Fibroblast of mammary gland (primary cell): ENCODE data around the gene PLA2G4D.

ENCODE experiments used
- DNase-seq: peaks from one replicate; pipeline ENCODE4 v3.0.0-alpha.2; 2010; ENCODE audit warnings: low read depth
- H3K4me3 ChIP-seq: 2 replicates; pipeline ENCODE4 v1.5.1; 2011; ENCODE audit warnings: low read depth, mild to moderate bottlenecking, low read length, moderate library complexity; ENCODE audit not compliant: control insufficient read depth
- CTCF ChIP-seq: conservative IDR thresholded peaks from 2 replicates; pipeline ENCODE4 v1.5.1; 2011; ENCODE audit warnings: low read depth, low read length, inconsistent platforms; ENCODE audit not compliant: control insufficient read depth, insufficient read depth

PLA2G4D gene

GRCh38 chr15:42138968-42139386 is 44.6 kb upstream of the PLA2G4D start:
- no peak for DNase-seq
- TF ChIP-seq CTCF: no peak
- no peak overlapping the region for H3K4me3 ChIP-seq

- TF ChIP-seq CTCF: no peak
- no peak overlapping the region for H3K4me3 ChIP-seq
- DNase-seq: no peak
Observed at GRCh38 chr15:42138411-42138810, 44.0 kb upstream of the PLA2G4D start.

GRCh38 chr15:42137461-42138261 is 43.3 kb upstream of the PLA2G4D start:
- no peak overlapping the region for H3K4me3 ChIP-seq
- peak; percentile 62 for TF ChIP-seq CTCF
- peak; percentile 57 for DNase-seq

- no peak for TF ChIP-seq CTCF
- H3K4me3 ChIP-seq: no peak overlapping the region
- no peak for DNase-seq
Observed at GRCh38 chr15:42136513-42136912, 42.2 kb upstream of the PLA2G4D start.

- no peak for TF ChIP-seq CTCF
- H3K4me3 ChIP-seq: no peak overlapping the region
- DNase-seq: no peak
Observed at GRCh38 chr15:42135351-42135750, 41.0 kb upstream of the PLA2G4D start.

GRCh38 chr15:42134617-42135245 is 40.4 kb upstream of the PLA2G4D start:
- H3K4me3 ChIP-seq: no peak overlapping the region
- no peak for DNase-seq
- no peak for TF ChIP-seq CTCF
